HepG2 (cell line): ENCODE results near the gene GATAD2B. TPM values are rescaled to one million over a fixed set of nuclear protein-coding genes. Genes with fewer than 3 reads are reported as not detected.
A peak's percentile ranks its signal among the peaks of the same experiment; 100 is the strongest.

ENCODE experiments used
- ATAC-seq: fragments of 200-7000 bp; cut with Tn5 transposase; 3 replicates; pipeline ENCODE4 v1.9.1; 2020; ENCODE audit warnings: mild to moderate bottlenecking, moderate library complexity
- BruUV-seq: library from RNA; stranded (reverse); fragments of 400-500 nt; replicated peaks from 2 replicates; lab custom pipeline; 2021; lab: Mats Ljungman, UMichigan
- CTCF ChIA-PET: fragments of 300-600 bp; formaldehyde crosslinking; extraction: SDS; loops from one replicate; lab custom pipeline; 2021; ENCODE audit warnings: low total read pairs, inconsistent platforms, low intra/inter-chr PET ratio; lab: Yijun Ruan, JAX
- POLR2A ChIA-PET: fragments of 350-600 bp; sonication (Branson Sonifier 250); formaldehyde crosslinking; loops from one replicate; lab custom pipeline; 2020; ENCODE audit warnings: antibody characterized with exemption, inconsistent platforms; lab: Yijun Ruan, JAX
- DNase-seq: peaks from one replicate; pipeline ENCODE4 v3.0.0-alpha.2; 2015; ENCODE audit warnings: low spot score
- FAIRE-seq: peaks from 3 replicates; lab custom pipeline; 2011; peaks lifted over from hg19 to GRCh38; lab: Jason Lieb, UNC
- H2AFZ ChIP-seq: one replicate; pipeline ENCODE4 v1.6.1; 2011; ENCODE audit warnings: low read length, inconsistent platforms
- H3K27ac ChIP-seq: fragments of 300-600 bp; 3 replicates; pipeline ENCODE4 v1.8.0; 2011; ENCODE audit warnings: mixed run types, mild to moderate bottlenecking, mixed read lengths, low read length, inconsistent platforms; ENCODE audit not compliant: insufficient read depth; ENCODE audit errors: extremely low read length
- H3K27me3 ChIP-seq, 2 experiments: fragments of 200-600 bp in 1 of 2; 2 replicates in 1 of 2; 3 replicates in 1 of 2; pipeline versions ENCODE4 v1.6.0 to v1.8.0; 2011; ENCODE audit warnings: low read length in 2 of 2, mild to moderate bottlenecking in 2 of 2, moderate library complexity in 2 of 2, inconsistent platforms in 1 of 2; ENCODE audit not compliant: insufficient read depth in 2 of 2, control insufficient read depth in 1 of 2
- H3K36me3 ChIP-seq, 2 experiments: fragments of 200-600 bp in 1 of 2; replicated peaks in 1 of 2; 2 replicates in 1 of 2; 3 replicates in 1 of 2; pipeline versions ENCODE4 v1.5.1 to v1.8.0; 2011; ENCODE audit warnings: low read length in 2 of 2, inconsistent platforms in 1 of 2; ENCODE audit not compliant: insufficient read depth in 2 of 2, control insufficient read depth in 1 of 2
- H3K4me1 ChIP-seq: 2 replicates; pipeline ENCODE4 v1.5.1; 2012; ENCODE audit warnings: low read length, inconsistent platforms; ENCODE audit not compliant: insufficient read depth
- H3K4me2 ChIP-seq: 2 replicates; pipeline ENCODE4 v1.6.0; 2011; ENCODE audit warnings: low read depth, low read length, inconsistent platforms
- H3K4me3 ChIP-seq, 3 experiments: fragments of 200-600 bp in 1 of 3; sonication (generic), shearing (Covaris generic) in 1 of 3; replicated peaks in 1 of 3; 2 replicates each; pipeline ENCODE4 v1.5.1; 2011 to 2016; ENCODE audit warnings: low read length in 3 of 3, inconsistent platforms in 2 of 3, low read depth in 2 of 3, mild to moderate bottlenecking in 2 of 3, control low read depth in 1 of 3, mixed read lengths in 1 of 3; ENCODE audit not compliant: insufficient read depth in 1 of 3
- H3K79me2 ChIP-seq: one replicate; pipeline ENCODE4 v1.6.1; 2011; ENCODE audit warnings: low read length, inconsistent platforms; ENCODE audit not compliant: insufficient read depth
- H3K9ac ChIP-seq: 2 replicates; pipeline ENCODE4 v1.6.0; 2011; ENCODE audit warnings: mild to moderate bottlenecking, low read depth, low read length, inconsistent platforms; ENCODE audit not compliant: insufficient read depth
- H3K9me3 ChIP-seq: 2 replicates; pipeline ENCODE4 v1.5.1; 2012; ENCODE audit warnings: mild to moderate bottlenecking, low read length
- H4K20me1 ChIP-seq: 2 replicates; pipeline ENCODE4 v1.6.0; 2011; ENCODE audit warnings: inconsistent platforms, mild to moderate bottlenecking, low read length, moderate library complexity; ENCODE audit not compliant: insufficient read depth
- ATF3 ChIP-seq: sonication (generic); formaldehyde crosslinking; IDR thresholded peaks from 2 replicates; pipeline ENCODE4 v1.4.0; 2020; ENCODE audit warnings: missing genetic modification reagents
- BCL6 ChIP-seq: IDR thresholded peaks from 2 replicates; pipeline ENCODE4 v1.6.1; 2016; ENCODE audit warnings: missing genetic modification reagents, missing compliant biosample characterization
- BORCS8-MEF2B ChIP-seq: sonication (generic); formaldehyde crosslinking; IDR thresholded peaks from 2 replicates; pipeline ENCODE4 v1.8.0; 2022; ENCODE audit warnings: mild to moderate bottlenecking, missing genetic modification reagents
- FIP1L1 ChIP-seq: fragments of 200-400 bp; formaldehyde crosslinking; IDR thresholded peaks from 2 replicates; pipeline ENCODE4 v1.6.1; 2018; ENCODE audit warnings: low read depth, mild to moderate bottlenecking, low read length, moderate library complexity, borderline replicate concordance; ENCODE audit not compliant: insufficient read depth
- FOXJ3 ChIP-seq: sonication (generic); formaldehyde crosslinking; IDR thresholded peaks from 2 replicates; pipeline ENCODE4 v1.4.0; 2020; ENCODE audit warnings: missing genetic modification reagents, mild to moderate bottlenecking, borderline replicate concordance
- KLF13 ChIP-seq: sonication (generic); formaldehyde crosslinking; IDR thresholded peaks from 2 replicates; pipeline ENCODE4 v1.4.0; 2020; ENCODE audit warnings: mild to moderate bottlenecking, missing genetic modification reagents
- KMT2B ChIP-seq: IDR thresholded peaks from 2 replicates; pipeline ENCODE4 v1.6.1; 2016; ENCODE audit warnings: missing genetic modification reagents, missing compliant biosample characterization
- LCORL ChIP-seq, 2 experiments: fragments of 450-650 bp in 1 of 2; sonication (generic) in 1 of 2; formaldehyde crosslinking in 1 of 2; IDR thresholded peaks; 2 replicates each; pipeline versions ENCODE4 v1.5.0 to v1.6.1; 2017 to 2020; ENCODE audit warnings: antibody characterized with exemption in 1 of 2, missing genetic modification reagents in 1 of 2
- SMAD9 ChIP-seq: sonication (generic); formaldehyde crosslinking; IDR thresholded peaks from 2 replicates; pipeline ENCODE4 v1.5.1; 2020; ENCODE audit warnings: mild to moderate bottlenecking, missing genetic modification reagents
- TCF12 ChIP-seq, 2 experiments: fragments of 450-650 bp in 1 of 2; sonication (generic) in 1 of 2; formaldehyde crosslinking in 1 of 2; IDR thresholded peaks; 2 replicates each; pipeline versions ENCODE4 v1.6.1 to v1.8.0; 2017 to 2022; ENCODE audit warnings: antibody characterized with exemption in 1 of 2, mild to moderate bottlenecking in 1 of 2, missing genetic modification reagents in 1 of 2, moderate library complexity in 1 of 2
- TFAP4 ChIP-seq: sonication (generic); IDR thresholded peaks from 2 replicates; pipeline ENCODE4 v1.6.1; 2016; ENCODE audit warnings: low read depth, borderline replicate concordance
- THAP8 ChIP-seq: sonication (generic); formaldehyde crosslinking; IDR thresholded peaks from 2 replicates; pipeline ENCODE4 v1.5.1; 2020; ENCODE audit warnings: missing genetic modification reagents, mild to moderate bottlenecking, borderline replicate concordance
- ZBTB33 ChIP-seq: sonication (generic); formaldehyde crosslinking; IDR thresholded peaks from 2 replicates; pipeline ENCODE4 v1.4.0; 2020; ENCODE audit warnings: missing genetic modification reagents
- ZBTB39 ChIP-seq: sonication (generic); formaldehyde crosslinking; IDR thresholded peaks from 2 replicates; pipeline ENCODE4 v1.5.0; 2020; ENCODE audit warnings: missing genetic modification reagents
- ZNF234 ChIP-seq: sonication (generic); formaldehyde crosslinking; conservative IDR thresholded peaks from 2 replicates; pipeline ENCODE4 v1.5.1; 2020; ENCODE audit warnings: mild to moderate bottlenecking, missing genetic modification reagents
- ZNF773 ChIP-seq: sonication (generic); formaldehyde crosslinking; IDR thresholded peaks from 2 replicates; pipeline ENCODE4 v1.4.0; 2020; ENCODE audit warnings: missing genetic modification reagents, borderline replicate concordance
- ZNF878 ChIP-seq: sonication (generic); formaldehyde crosslinking; IDR thresholded peaks from 2 replicates; pipeline ENCODE4 v1.8.1; 2023; ENCODE audit warnings: mild to moderate bottlenecking, missing genetic modification reagents, moderate library complexity
- WGBS: methylation state at CpG from one replicate; pipeline ENCODE4 v1.1.6; 2017; ENCODE audit warnings: low lambda C conversion rate; 5-methylcytosine and 5-hydroxymethylcytosine counted together
- in situ Hi-C: cut with HindIII; loops from 2 replicates; pipeline ENCODE4 v1.10.0; 2017; ENCODE audit warnings: low pct_unique_long_range_greater_than_20kb; ENCODE audit not compliant: extremely low pct_ligation_motif_present
- intact Hi-C: fragments of 100-400 bp; cut with micrococcal nuclease; formaldehyde crosslinking; loops from one replicate; pipeline ENCODE4 v1.10.0; 2022; ENCODE audit not compliant: unreplicated experiment
- polyA plus RNA-seq, 8 experiments: library from polyadenylated mRNA; depleted of rRNA in 3 of 8; stranded (reverse) in 7 of 8; unstranded in 1 of 8; fragments of >200 nt; fragmentation: Illumina TruSeq in 4 of 8; extraction: Trizol in 4 of 8; gene quantifications; 2 replicates each; pipeline versions ENCODE4 v1.2.1 to v1.2.3, GENCODE V29; 2011 to 2016; ENCODE audit warnings: low read depth in 4 of 8, missing spikeins in 1 of 8, mixed read lengths in 1 of 8; ENCODE audit not compliant: insufficient read depth in 1 of 8
- total RNA-seq, 5 experiments: library from RNA; depleted of rRNA; stranded (reverse); fragments of >200 nt; fragmentation: Illumina TruSeq; extraction: Trizol; gene quantifications; 2 replicates each; pipeline ENCODE4 v1.2.3, GENCODE V29; 2016; ENCODE audit warnings: low read depth in 1 of 5

GATAD2B gene
- total and polyA plus RNA-seq, 2 of the 13 experiments (the other 11 are each of a cell fraction or from before 2014, with no cell fraction given) = 3.2 to 5.2 TPM

- in situ Hi-C loops = no loop called here
- intact Hi-C loops = no loop called here
- Histone ChIP-seq H3K4me2 (no peak overlapping the region), H3K4me3 (no peak overlapping the region), H3K27me3 (no peaks in the 10 kb centered on the region), H2AFZ (no peak overlapping the region), H3K4me1 (peaks cover 28% of the 10 kb centered on the region), H3K9me3 (no peaks in the 10 kb centered on the region), H3K79me2 (peaks cover 50% of the 10 kb centered on the region), H3K27ac (no peak overlapping the region), H4K20me1 (peaks cover 8% of the 10 kb centered on the region; the same call in 1 of the 2 replicates), H3K36me3 (no peaks in the 10 kb centered on the region), H3K9ac (no peak overlapping the region)
- FAIRE-seq (no peak), ATAC-seq (0 out of 3 replicates have a peak, but pooled peaks have one; percentile 28), DNase-seq (peak; percentile 52)
- no TSS peak for BruUV-seq
- ChIA-PET CTCF (no interaction called here), POLR2A (no interaction called here)
- WGBS = 75% methylated on average over 5 of the region's 5 CpGs
- TF ChIP-seq FOXJ3 (CRISPR knock-in tag) (no peak), LCORL (IDR thresholded peaks at IDR 0.05) (peak; percentile 76), LCORL (CRISPR knock-in tag; IDR thresholded peaks at IDR 0.05) (no peak), ZNF234 (no peak), THAP8 (CRISPR knock-in tag) (no peak), ZBTB33 (no peak), ZNF773 (CRISPR knock-in tag) (no peak), TFAP4 (peak; percentile 82; the same call in 1 of the 2 replicates), KMT2B (CRISPR knock-in tag) (no peak), SMAD9 (CRISPR knock-in tag) (no peak), BORCS8-MEF2B (CRISPR knock-in tag) (no peak), ZNF878 (no peak), ATF3 (CRISPR knock-in tag) (no peak), TCF12 (IDR thresholded peaks at IDR 0.05) (no peak), TCF12 (CRISPR knock-in tag; IDR thresholded peaks at IDR 0.05) (no peak), ZBTB39 (CRISPR knock-in tag) (no peak), KLF13 (no peak), FIP1L1 (no peak), BCL6 (peak; percentile 55; the same call in 1 of the 2 replicates)
Measured at GRCh38 chr1:153880962-153881361, 41.8 kb downstream of the GATAD2B start.
